Muscle of leg (tissue), 11 donors: ENCODE measurements around the gene SIL1. TPM values are rescaled to one million over a fixed set of nuclear protein-coding genes. Genes with fewer than 3 reads are reported as not detected.

Source experiments
- DNase-seq: peaks from one replicate; pipeline ENCODE4 v3.0.0; 2013
- H3K27ac ChIP-seq: one replicate; pipeline ENCODE4 v1.5.1; 2013; ENCODE audit warnings: mild to moderate bottlenecking, low read length, control low read depth
- H3K27me3 ChIP-seq: one replicate; pipeline ENCODE4 v1.6.1; 2013; ENCODE audit warnings: low read length; ENCODE audit not compliant: control insufficient read depth, insufficient read depth
- H3K36me3 ChIP-seq: one replicate; pipeline ENCODE4 v1.6.1; 2013; ENCODE audit warnings: low read length; ENCODE audit not compliant: control insufficient read depth, insufficient read depth
- H3K4me1 ChIP-seq: one replicate; pipeline ENCODE4 v1.6.1; 2013; ENCODE audit warnings: low read length; ENCODE audit not compliant: control insufficient read depth, insufficient read depth
- H3K4me3 ChIP-seq: one replicate; pipeline ENCODE4 v1.5.1; 2013; ENCODE audit warnings: low read length, control low read depth
- H3K9me3 ChIP-seq: replicated peaks from 2 replicates; pipeline ENCODE4 v1.6.1; 2013; ENCODE audit warnings: low read depth, low read length; ENCODE audit not compliant: control insufficient read depth
- WGBS: methylation state at CpG from one replicate; pipeline ENCODE4 v1.1.5; 2013; ENCODE audit warnings: missing lambda C conversion rate; ENCODE audit not compliant: insufficient coverage; 5-methylcytosine and 5-hydroxymethylcytosine counted together
- polyA plus RNA-seq, 8 donors: library from polyadenylated mRNA; unstranded; fragments of 120-200 nt; gene quantifications; one replicate each; pipeline versions ENCODE4 v1.2.1 to v1.2.3, GENCODE V29; 2013; ENCODE audit warnings: inconsistent platforms in 1 of 8, low replicate concordance in 1 of 8; ENCODE audit not compliant: insufficient read length in 8 of 8, insufficient read depth in 1 of 8
- total RNA-seq: library from RNA; stranded (reverse); fragments of 120-200 nt; gene quantifications from one replicate; pipeline ENCODE4 v1.2.4, GENCODE V29; 2013

SIL1 gene
- total and polyA plus RNA-seq, 9 donors: 20.0 to 34.7 (median 26.4) TPM

DNA sequence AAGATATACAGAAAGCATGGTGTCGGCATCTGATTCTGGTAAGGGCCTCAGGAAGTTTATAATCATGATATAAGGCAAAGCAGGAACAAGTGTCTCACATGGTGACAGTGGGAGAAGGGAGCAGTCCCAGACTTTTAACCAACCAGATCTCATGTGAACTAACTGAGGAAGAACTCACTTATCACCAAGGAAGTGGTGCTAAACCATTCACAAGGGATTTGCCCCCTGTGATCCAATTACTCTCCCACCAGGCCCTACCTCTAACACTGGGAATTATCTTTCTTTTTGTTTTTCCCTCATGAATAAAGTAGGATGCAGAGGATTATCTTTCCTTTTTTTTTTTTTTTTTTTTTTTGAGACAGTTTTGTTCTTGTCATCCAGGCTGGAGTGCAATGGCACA, 199.6 kb downstream of the SIL1 start:
- Histone ChIP-seq H3K36me3 (no peaks in the 10 kb centered on the region), H3K4me3 (no peak overlapping the region), H3K9me3 (peaks cover 3% of the 10 kb centered on the region), H3K27ac (no peak overlapping the region), H3K4me1 (no peaks in the 10 kb centered on the region), H3K27me3 (no peaks in the 10 kb centered on the region)
- DNase-seq: no peak
- WGBS: 80% methylated on average over 1 of the region's 1 CpG

DNA sequence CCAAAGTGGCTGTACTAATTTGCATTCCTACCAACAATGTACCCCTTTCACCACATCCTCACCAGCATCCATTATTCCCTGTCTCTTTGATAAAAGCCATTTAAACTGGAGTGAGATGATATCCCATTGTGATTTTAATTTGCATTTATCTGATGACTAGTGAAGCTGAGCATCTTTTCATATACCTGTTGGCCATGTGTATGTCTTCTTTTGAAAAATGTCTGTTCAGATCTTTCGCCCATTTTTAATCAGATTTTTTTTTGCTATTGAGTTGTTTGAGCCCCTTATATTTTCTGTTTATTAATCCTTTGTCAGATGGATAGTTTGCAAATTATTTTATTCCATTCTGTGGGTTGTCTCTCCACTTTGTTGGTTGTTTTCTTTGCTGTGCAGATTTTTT, 202.0 kb downstream of the SIL1 start:
- no CpG with 5 or more reads among the region's 1 CpG for WGBS
- H3K27me3 ChIP-seq: no peaks in the 10 kb centered on the region
- no peak overlapping the region for H3K4me3 ChIP-seq

GRCh38 chr5:138990986-138991590, 207.1 kb downstream of the SIL1 start:
- no peaks in the 10 kb centered on the region for H3K27me3 ChIP-seq
- no peaks in the 10 kb centered on the region for H3K9me3 ChIP-seq
- no peak overlapping the region for H3K27ac ChIP-seq
- peaks cover 5% of the 10 kb centered on the region for H3K4me1 ChIP-seq
- WGBS: 73% methylated on average over 2 of the region's 4 CpGs
- no peak overlapping the region for H3K4me3 ChIP-seq
- no peak for DNase-seq
- H3K36me3 ChIP-seq: no peaks in the 10 kb centered on the region

More for the DNA sequence above, 202.0 kb downstream of the SIL1 start:
- Histone ChIP-seq H3K9me3 (peaks cover 3% of the 10 kb centered on the region), H3K27ac (no peak overlapping the region), H3K4me1 (peaks cover 3% of the 10 kb centered on the region), H3K36me3 (no peaks in the 10 kb centered on the region)
- no peak for DNase-seq

GRCh38 chr5:138989720-138990119, 208.4 kb downstream of the SIL1 start:
- DNase-seq: no peak
- H3K27ac ChIP-seq: no peak overlapping the region
- 89% methylated on average over 6 of the region's 6 CpGs for WGBS
- no peaks in the 10 kb centered on the region for H3K36me3 ChIP-seq
- no peak overlapping the region for H3K4me3 ChIP-seq
- H3K4me1 ChIP-seq: peaks cover 5% of the 10 kb centered on the region
- H3K9me3 ChIP-seq: no peaks in the 10 kb centered on the region
- no peaks in the 10 kb centered on the region for H3K27me3 ChIP-seq

- Histone ChIP-seq H3K9me3 (no peaks in the 10 kb centered on the region), H3K27me3 (no peaks in the 10 kb centered on the region), H3K4me1 (peaks cover 4% of the 10 kb centered on the region), H3K36me3 (no peaks in the 10 kb centered on the region), H3K27ac (no peak overlapping the region), H3K4me3 (no peak overlapping the region)
- whole genome bisulfite sequencing: 80% methylated on average over 1 of the region's 5 CpGs
- no peak for DNase-seq
Measured at GRCh38 chr5:138986186-138986800, 211.9 kb downstream of the SIL1 start.

DNA sequence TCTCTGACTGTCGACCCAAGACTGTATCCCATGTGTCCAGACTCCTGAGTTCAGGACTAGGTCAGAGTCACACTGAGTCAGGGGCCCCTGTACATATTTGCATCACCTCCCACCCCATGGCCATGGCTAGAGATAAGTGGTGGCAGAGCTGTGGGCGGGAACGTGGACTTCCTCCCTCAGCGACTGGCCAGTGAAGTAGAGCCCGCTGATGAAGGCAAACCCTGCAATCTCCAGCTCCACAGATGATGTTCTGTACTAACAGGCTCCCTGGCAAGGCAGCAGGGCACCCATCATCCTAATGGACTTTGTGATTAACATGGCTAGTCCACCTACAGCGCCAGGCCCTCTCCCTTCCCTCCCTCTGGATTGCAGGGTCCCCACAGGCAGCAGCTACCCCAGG, 212.5 kb downstream of the SIL1 start:
- no peaks in the 10 kb centered on the region for H3K27me3 ChIP-seq
- no peaks in the 10 kb centered on the region for H3K9me3 ChIP-seq
- no peak overlapping the region for H3K27ac ChIP-seq
- no peaks in the 10 kb centered on the region for H3K36me3 ChIP-seq
- no peak overlapping the region for H3K4me3 ChIP-seq
- H3K4me1 ChIP-seq: no peaks in the 10 kb centered on the region
- DNase-seq: no peak
- 74% methylated on average over 6 of the region's 6 CpGs for WGBS

DNA sequence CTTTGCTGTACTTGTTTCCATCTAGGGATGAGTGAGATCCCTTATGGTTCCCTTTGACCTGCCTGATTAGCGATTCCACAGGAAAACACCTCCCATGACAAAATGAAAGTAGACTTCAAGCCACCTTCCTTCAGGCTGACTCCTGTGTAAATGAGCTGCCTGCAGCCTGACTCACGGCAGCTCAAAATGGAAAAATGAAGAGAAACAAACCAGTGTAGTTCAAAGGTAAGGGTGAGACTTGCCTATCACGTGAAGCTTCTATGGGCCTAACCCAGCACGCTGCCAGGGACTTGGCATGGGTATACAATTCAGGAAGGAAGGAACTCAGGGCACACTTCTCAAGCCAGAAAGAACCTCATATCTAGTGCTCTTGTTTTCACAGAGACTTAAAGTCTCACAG, 212.9 kb downstream of the SIL1 start:
- Histone ChIP-seq H3K36me3 (no peaks in the 10 kb centered on the region), H3K27ac (no peak overlapping the region), H3K9me3 (no peaks in the 10 kb centered on the region), H3K27me3 (no peaks in the 10 kb centered on the region), H3K4me1 (no peaks in the 10 kb centered on the region), H3K4me3 (no peak overlapping the region)
- 88% methylated on average over 1 of the region's 4 CpGs for WGBS
- DNase-seq: no peak

GRCh38 chr5:138983984-138984383, 214.2 kb downstream of the SIL1 start:
- no CpG with 5 or more reads among the region's 2 CpGs for WGBS
- Histone ChIP-seq H3K9me3 (no peaks in the 10 kb centered on the region), H3K36me3 (no peaks in the 10 kb centered on the region), H3K27me3 (no peaks in the 10 kb centered on the region), H3K4me3 (no peak overlapping the region), H3K27ac (no peak overlapping the region), H3K4me1 (no peaks in the 10 kb centered on the region)
- DNase-seq: no peak

DNA sequence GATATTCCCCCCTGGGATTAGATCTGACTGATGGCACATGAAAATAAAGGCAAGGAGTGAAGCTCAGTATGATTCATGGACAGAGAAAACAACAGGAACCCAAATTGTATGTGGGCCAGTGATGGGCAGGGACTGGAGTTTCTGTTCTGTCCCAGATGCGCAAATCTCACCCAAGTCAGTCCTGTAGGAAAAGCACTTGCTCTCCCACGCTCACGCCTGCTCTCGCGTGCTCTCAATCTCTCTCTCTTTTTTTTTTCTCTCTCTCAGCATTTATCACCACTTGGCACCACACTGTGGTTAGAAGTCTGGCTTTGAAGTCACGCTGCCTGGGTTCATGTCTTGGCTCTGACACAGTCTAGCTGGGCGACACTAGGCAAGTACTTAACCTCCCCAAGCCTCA, 216.6 kb downstream of the SIL1 start:
- Histone ChIP-seq H3K36me3 (no peaks in the 10 kb centered on the region), H3K27ac (no peak overlapping the region), H3K27me3 (no peaks in the 10 kb centered on the region), H3K4me1 (no peaks in the 10 kb centered on the region), H3K4me3 (no peak overlapping the region), H3K9me3 (no peaks in the 10 kb centered on the region)
- 88% methylated on average over 5 of the region's 7 CpGs for WGBS
- no peak for DNase-seq

- H3K9me3 ChIP-seq: no peaks in the 10 kb centered on the region
- no peak for DNase-seq
- WGBS: 100% methylated on average over 3 of the region's 3 CpGs
Measured at GRCh38 chr5:138981131-138981530, 217.0 kb downstream of the SIL1 start.

GRCh38 chr5:138980441-138980840, 217.7 kb downstream of the SIL1 start:
- no peaks in the 10 kb centered on the region for H3K27me3 ChIP-seq
- no peaks in the 10 kb centered on the region for H3K9me3 ChIP-seq
- no peak for DNase-seq
- no peak overlapping the region for H3K4me3 ChIP-seq
- H3K36me3 ChIP-seq: no peaks in the 10 kb centered on the region
- no peak overlapping the region for H3K27ac ChIP-seq
- peaks cover 3% of the 10 kb centered on the region for H3K4me1 ChIP-seq

More at GRCh38 chr5:138981131-138981530, 217.0 kb downstream of the SIL1 start:
- H3K27me3 ChIP-seq: no peaks in the 10 kb centered on the region
- H3K4me1 ChIP-seq: no peaks in the 10 kb centered on the region
- no peak overlapping the region for H3K4me3 ChIP-seq
- no peaks in the 10 kb centered on the region for H3K36me3 ChIP-seq
- no peak overlapping the region for H3K27ac ChIP-seq
